Measurements from ENCODE around the gene RAPGEF5. TPM values are rescaled to one million over a fixed set of nuclear protein-coding genes. Genes with fewer than 3 reads are reported as not detected.
A peak's percentile ranks its signal among the peaks of the same experiment; 100 is the strongest.

The RAPGEF5 gene
- total and polyA plus RNA-seq, 4 donors = 7.1 to 54.8 (median 13.0) TPM

DNA sequence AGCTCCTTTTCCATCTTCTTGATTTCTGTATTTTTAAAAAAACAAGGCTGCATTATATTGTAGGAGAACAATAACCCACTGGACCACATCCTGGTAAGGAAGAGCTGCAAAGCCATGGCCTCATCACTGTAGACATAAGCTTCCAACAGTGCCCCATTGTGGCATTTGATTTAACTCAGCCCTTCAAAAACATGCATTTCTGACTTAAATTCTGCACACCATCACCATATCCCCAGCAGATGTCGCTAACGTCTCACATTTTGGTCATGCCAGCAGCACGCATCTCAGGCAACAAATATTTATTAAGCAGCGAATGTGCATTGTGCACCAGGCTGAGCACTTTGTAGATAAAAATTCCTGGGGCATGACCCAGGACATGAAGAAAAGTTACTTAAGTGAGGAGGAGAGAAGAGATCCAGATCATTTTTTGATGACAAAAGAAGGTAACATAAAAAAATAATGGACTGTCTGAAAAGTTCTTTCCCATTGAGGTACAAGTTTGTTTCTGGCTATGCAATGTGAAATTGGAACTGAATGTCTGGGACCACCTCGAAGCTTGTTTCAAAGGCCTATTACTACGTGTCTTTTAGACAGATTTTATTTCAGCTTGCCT is 246.6 kb downstream of the RAPGEF5 start:
- 17% methylated on average over 6 of the region's 6 CpGs for WGBS
- H3K9ac ChIP-seq (ENCODE audit: low read depth in 1 of 2, low read length in 2 of 2) = no peak overlapping the region
- no peak for TF ChIP-seq SP1 (IDR thresholded peaks at IDR 0.05)
- TF ChIP-seq HNF4A (conservative IDR thresholded peaks at IDR 0.05) = no peak
- TF ChIP-seq RAD21 (IDR thresholded peaks at IDR 0.05) = peak; percentile 96 to 97
- TF ChIP-seq, protein P1, sequence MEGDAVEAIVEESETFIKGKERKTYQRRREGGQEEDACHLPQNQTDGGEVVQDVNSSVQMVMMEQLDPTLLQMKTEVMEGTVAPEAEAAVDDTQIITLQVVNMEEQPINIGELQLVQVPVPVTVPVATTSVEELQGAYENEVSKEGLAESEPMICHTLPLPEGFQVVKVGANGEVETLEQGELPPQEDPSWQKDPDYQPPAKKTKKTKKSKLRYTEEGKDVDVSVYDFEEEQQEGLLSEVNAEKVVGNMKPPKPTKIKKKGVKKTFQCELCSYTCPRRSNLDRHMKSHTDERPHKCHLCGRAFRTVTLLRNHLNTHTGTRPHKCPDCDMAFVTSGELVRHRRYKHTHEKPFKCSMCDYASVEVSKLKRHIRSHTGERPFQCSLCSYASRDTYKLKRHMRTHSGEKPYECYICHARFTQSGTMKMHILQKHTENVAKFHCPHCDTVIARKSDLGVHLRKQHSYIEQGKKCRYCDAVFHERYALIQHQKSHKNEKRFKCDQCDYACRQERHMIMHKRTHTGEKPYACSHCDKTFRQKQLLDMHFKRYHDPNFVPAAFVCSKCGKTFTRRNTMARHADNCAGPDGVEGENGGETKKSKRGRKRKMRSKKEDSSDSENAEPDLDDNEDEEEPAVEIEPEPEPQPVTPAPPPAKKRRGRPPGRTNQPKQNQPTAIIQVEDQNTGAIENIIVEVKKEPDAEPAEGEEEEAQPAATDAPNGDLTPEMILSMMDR (IDR thresholded peaks at IDR 0.05; ENCODE audit: low read depth, low read length, missing input control) = peak; percentile 92
- DNase-seq (ENCODE audit: low spot score) = peak; percentile 67
- no peaks in the 10 kb centered on the region for H3K36me3 ChIP-seq (ENCODE audit: control insufficient read depth in 4 of 4, insufficient read depth in 3 of 4, low read depth in 1 of 4, low read length in 3 of 4)
- no peak overlapping the region for H3K27ac ChIP-seq (ENCODE audit: low read depth in 1 of 2, low read length in 2 of 2)
- H3K4me1 ChIP-seq (ENCODE audit: control insufficient read depth in 4 of 4, insufficient read depth in 4 of 4, low read length in 3 of 4) = peaks cover 0 to 7% (median 0%) of the 10 kb centered on the region in 4 donors
- no peak overlapping the region for H3K4me3 ChIP-seq (ENCODE audit: low read depth in 1 of 3, low read length in 3 of 3)
- no peaks in the 10 kb centered on the region for H3K27me3 ChIP-seq (ENCODE audit: control insufficient read depth in 4 of 4, insufficient read depth in 4 of 4, low read length in 3 of 4)
- no peaks in the 10 kb centered on the region for H3K9me3 ChIP-seq (ENCODE audit: control insufficient read depth in 4 of 4, low read length in 3 of 4)

- Histone ChIP-seq H3K27me3 (ENCODE audit: control insufficient read depth in 4 of 4, insufficient read depth in 4 of 4, low read length in 3 of 4) (no peaks in the 10 kb centered on the region), H3K9ac (ENCODE audit: low read depth in 1 of 2, low read length in 2 of 2) (no peak overlapping the region), H3K4me3 (ENCODE audit: low read depth in 1 of 3, low read length in 3 of 3) (no peak overlapping the region), H3K4me1 (ENCODE audit: control insufficient read depth in 4 of 4, insufficient read depth in 4 of 4, low read length in 3 of 4) (peaks cover 0 to 7% (median 0%) of the 10 kb centered on the region in 4 donors), H3K27ac (ENCODE audit: low read depth in 1 of 2, low read length in 2 of 2) (no peak overlapping the region), H3K9me3 (ENCODE audit: control insufficient read depth in 4 of 4, low read length in 3 of 4) (no peaks in the 10 kb centered on the region), H3K36me3 (ENCODE audit: control insufficient read depth in 4 of 4, insufficient read depth in 3 of 4, low read depth in 1 of 4, low read length in 3 of 4) (no peaks in the 10 kb centered on the region)
- DNase-seq (ENCODE audit: low spot score) = no peak
- TF ChIP-seq HNF4A (conservative IDR thresholded peaks at IDR 0.05) (peak in 1 of 2 donors; percentile 26), GABPA (IDR thresholded peaks at IDR 0.05 in 1 of 2, conservative IDR thresholded peaks at IDR 0.05 in 1 of 2) (no peak)
- TF ChIP-seq, protein P1 (IDR thresholded peaks at IDR 0.05; ENCODE audit: low read depth, low read length, missing input control) = peak; percentile 20
- 62% methylated on average over 7 of the region's 7 CpGs for WGBS
These were observed 247.2 kb downstream of the RAPGEF5 start for GRCh38 chr7:22109761-22110160.

GRCh38 chr7:22108151-22108845 is 248.7 kb downstream of the RAPGEF5 start:
- DNase-seq (ENCODE audit: low spot score) = no peak
- 73% methylated on average over 13 of the region's 13 CpGs for WGBS
- Histone ChIP-seq H3K36me3 (ENCODE audit: control insufficient read depth in 4 of 4, insufficient read depth in 3 of 4, low read depth in 1 of 4, low read length in 3 of 4) (no peaks in the 10 kb centered on the region), H3K27me3 (ENCODE audit: control insufficient read depth in 4 of 4, insufficient read depth in 4 of 4, low read length in 3 of 4) (no peaks in the 10 kb centered on the region), H3K4me3 (ENCODE audit: low read depth in 1 of 3, low read length in 3 of 3) (no peak overlapping the region), H3K27ac (ENCODE audit: low read depth in 1 of 2, low read length in 2 of 2) (no peak overlapping the region), H3K4me1 (ENCODE audit: control insufficient read depth in 4 of 4, insufficient read depth in 4 of 4, low read length in 3 of 4) (peaks cover 0 to 7% (median 0%) of the 10 kb centered on the region in 4 donors), H3K9me3 (ENCODE audit: control insufficient read depth in 4 of 4, low read length in 3 of 4) (no peaks in the 10 kb centered on the region), H3K9ac (ENCODE audit: low read depth in 1 of 2, low read length in 2 of 2) (no peak overlapping the region)
- TF ChIP-seq RAD21 (IDR thresholded peaks at IDR 0.05) = no peak
- TF ChIP-seq SP1 (IDR thresholded peaks at IDR 0.05) = no peak
- TF ChIP-seq, protein P2, sequence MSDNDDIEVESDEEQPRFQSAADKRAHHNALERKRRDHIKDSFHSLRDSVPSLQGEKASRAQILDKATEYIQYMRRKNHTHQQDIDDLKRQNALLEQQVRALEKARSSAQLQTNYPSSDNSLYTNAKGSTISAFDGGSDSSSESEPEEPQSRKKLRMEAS (IDR thresholded peaks at IDR 0.05) = no peak
- no peak for TF ChIP-seq HNF4G (IDR thresholded peaks at IDR 0.05)
- no peak for TF ChIP-seq HNF4A (conservative IDR thresholded peaks at IDR 0.05)
- no peak for TF ChIP-seq GABPA (IDR thresholded peaks at IDR 0.05 in 1 of 2, conservative IDR thresholded peaks at IDR 0.05 in 1 of 2)
- TF ChIP-seq NR2F2 (IDR thresholded peaks at IDR 0.05) = no peak
- TF ChIP-seq JUND (IDR thresholded peaks at IDR 0.05) = no peak
- TF ChIP-seq FOXA2 (IDR thresholded peaks at IDR 0.05) = no peak
- TF ChIP-seq, protein P1 (IDR thresholded peaks at IDR 0.05; ENCODE audit: low read depth, low read length, missing input control) = no peak
- TF ChIP-seq RXRA (IDR thresholded peaks at IDR 0.05) = no peak
- TF ChIP-seq, protein P3, sequence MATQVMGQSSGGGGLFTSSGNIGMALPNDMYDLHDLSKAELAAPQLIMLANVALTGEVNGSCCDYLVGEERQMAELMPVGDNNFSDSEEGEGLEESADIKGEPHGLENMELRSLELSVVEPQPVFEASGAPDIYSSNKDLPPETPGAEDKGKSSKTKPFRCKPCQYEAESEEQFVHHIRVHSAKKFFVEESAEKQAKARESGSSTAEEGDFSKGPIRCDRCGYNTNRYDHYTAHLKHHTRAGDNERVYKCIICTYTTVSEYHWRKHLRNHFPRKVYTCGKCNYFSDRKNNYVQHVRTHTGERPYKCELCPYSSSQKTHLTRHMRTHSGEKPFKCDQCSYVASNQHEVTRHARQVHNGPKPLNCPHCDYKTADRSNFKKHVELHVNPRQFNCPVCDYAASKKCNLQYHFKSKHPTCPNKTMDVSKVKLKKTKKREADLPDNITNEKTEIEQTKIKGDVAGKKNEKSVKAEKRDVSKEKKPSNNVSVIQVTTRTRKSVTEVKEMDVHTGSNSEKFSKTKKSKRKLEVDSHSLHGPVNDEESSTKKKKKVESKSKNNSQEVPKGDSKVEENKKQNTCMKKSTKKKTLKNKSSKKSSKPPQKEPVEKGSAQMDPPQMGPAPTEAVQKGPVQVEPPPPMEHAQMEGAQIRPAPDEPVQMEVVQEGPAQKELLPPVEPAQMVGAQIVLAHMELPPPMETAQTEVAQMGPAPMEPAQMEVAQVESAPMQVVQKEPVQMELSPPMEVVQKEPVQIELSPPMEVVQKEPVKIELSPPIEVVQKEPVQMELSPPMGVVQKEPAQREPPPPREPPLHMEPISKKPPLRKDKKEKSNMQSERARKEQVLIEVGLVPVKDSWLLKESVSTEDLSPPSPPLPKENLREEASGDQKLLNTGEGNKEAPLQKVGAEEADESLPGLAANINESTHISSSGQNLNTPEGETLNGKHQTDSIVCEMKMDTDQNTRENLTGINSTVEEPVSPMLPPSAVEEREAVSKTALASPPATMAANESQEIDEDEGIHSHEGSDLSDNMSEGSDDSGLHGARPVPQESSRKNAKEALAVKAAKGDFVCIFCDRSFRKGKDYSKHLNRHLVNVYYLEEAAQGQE (IDR thresholded peaks at IDR 0.05) = no peak
- no peak for TF ChIP-seq TAF1 (conservative IDR thresholded peaks at IDR 0.05)
- no peak for TF ChIP-seq ATF3 (IDR thresholded peaks at IDR 0.05)
